Tibial artery (tissue), 4 donors: ENCODE measurements around the gene NONO.
"Not testable (repeated sequence)": the region's sequence is repeated elsewhere in the genome, so short reads cannot be mapped to it uniquely, and the experiment has no call there.

Source experiments
- DNase-seq, 2 donors: peaks; one replicate each; pipeline ENCODE4 v3.0.0-alpha.2; 2019
- H3K27ac ChIP-seq, 2 donors: fragments of 200-600 bp; sonication (generic) in 1 of 2; 1 replicate in 1 of 2; 2 replicates in 1 of 2; pipeline ENCODE4 v1.5.1; 2018 to 2019; ENCODE audit warnings: mild to moderate bottlenecking in 1 of 2
- H3K27me3 ChIP-seq, 2 donors: fragments of 200-600 bp; sonication (generic) in 1 of 2; one replicate each; pipeline versions ENCODE4 v1.5.1 to v1.6.0; 2016 to 2019
- H3K36me3 ChIP-seq, 3 donors: fragments of 200-600 bp; sonication (generic) in 2 of 3; one replicate each; pipeline ENCODE4 v1.5.1; 2016 to 2019; ENCODE audit warnings: mild to moderate bottlenecking in 2 of 3
- H3K4me1 ChIP-seq, 4 donors: fragments of 200-600 bp; sonication (generic) in 2 of 4; 1 replicate in 3 of 4; 2 replicates in 1 of 4; pipeline ENCODE4 v1.5.1; 2016 to 2019
- H3K4me3 ChIP-seq, 2 donors: fragments of 200-600 bp; sonication (generic) in 1 of 2; 1 replicate in 1 of 2; 2 replicates in 1 of 2; pipeline ENCODE4 v1.5.1; 2018 to 2019; ENCODE audit warnings: mild to moderate bottlenecking in 2 of 2
- H3K9me3 ChIP-seq, 3 donors: fragments of 200-600 bp; sonication (generic) in 1 of 3; one replicate each; pipeline ENCODE4 v1.5.1; 2016 to 2019
- CTCF ChIP-seq, 2 experiments: fragments of 200-600 bp in 1 of 2; fragments of 450-650 bp in 1 of 2; IDR thresholded peaks; one replicate each; pipeline ENCODE4 v1.5.1; 2017 to 2019; ENCODE audit warnings: antibody characterized with exemption in 2 of 2, mild to moderate bottlenecking in 1 of 2, moderate library complexity in 1 of 2
- intact Hi-C: fragments of 100-400 bp; cut with DNase I; formaldehyde crosslinking; loops from one replicate; pipeline ENCODE4 v1.15.0; 2023; ENCODE audit warnings: low total_unique reads

Gene NONO

GRCh38 chrX:71326394-71326793 is 43.0 kb downstream of the NONO start:
- peaks cover 0 to 16% (median 10%) of the 10 kb centered on the region in 3 donors for H3K9me3 ChIP-seq
- H3K27me3 ChIP-seq: no peaks in the 10 kb centered on the region
- H3K4me3 ChIP-seq: no peak overlapping the region
- no peaks in the 10 kb centered on the region for H3K36me3 ChIP-seq
- H3K27ac ChIP-seq: no peak overlapping the region
- TF ChIP-seq CTCF (IDR thresholded peaks at IDR 0.05): no peak
- no peaks in the 10 kb centered on the region for H3K4me1 ChIP-seq
- DNase-seq: no peak
- intact Hi-C loops: no loop called here

- H3K36me3 ChIP-seq, H3K9me3 ChIP-seq, H3K27me3 ChIP-seq, H3K4me1 ChIP-seq, DNase-seq, H3K27ac ChIP-seq, H3K4me3 ChIP-seq, intact Hi-C loops: not testable (repeated sequence)
These were observed 65.8 kb downstream of the NONO start for GRCh38 chrX:71349151-71349665.

GRCh38 chrX:71349867-71350266 is 66.4 kb downstream of the NONO start:
- H3K27me3 ChIP-seq, H3K36me3 ChIP-seq, H3K4me3 ChIP-seq, H3K27ac ChIP-seq, H3K4me1 ChIP-seq, intact Hi-C loops, H3K9me3 ChIP-seq, DNase-seq: not testable (repeated sequence)
